HepG2 (cell line): ENCODE data around the gene PTPRD. TPM values are rescaled to one million over a fixed set of nuclear protein-coding genes. Genes with fewer than 3 reads are reported as not detected.

ENCODE experiments used
- ATAC-seq: fragments of 200-7000 bp; cut with Tn5 transposase; 3 replicates; pipeline ENCODE4 v1.9.1; 2020; ENCODE audit warnings: mild to moderate bottlenecking, moderate library complexity
- BruUV-seq: library from RNA; stranded (reverse); fragments of 400-500 nt; replicated peaks from 2 replicates; lab custom pipeline; 2021; lab: Mats Ljungman, UMichigan
- CTCF ChIA-PET: fragments of 300-600 bp; formaldehyde crosslinking; extraction: SDS; loops from one replicate; lab custom pipeline; 2021; ENCODE audit warnings: low total read pairs, inconsistent platforms, low intra/inter-chr PET ratio; lab: Yijun Ruan, JAX
- POLR2A ChIA-PET: fragments of 350-600 bp; sonication (Branson Sonifier 250); formaldehyde crosslinking; loops from one replicate; lab custom pipeline; 2020; ENCODE audit warnings: antibody characterized with exemption, inconsistent platforms; lab: Yijun Ruan, JAX
- DNase-seq: peaks from one replicate; pipeline ENCODE4 v3.0.0-alpha.2; 2015; ENCODE audit warnings: low spot score
- FAIRE-seq: peaks from 3 replicates; lab custom pipeline; 2011; peaks lifted over from hg19 to GRCh38; lab: Jason Lieb, UNC
- H2AFZ ChIP-seq: one replicate; pipeline ENCODE4 v1.6.1; 2011; ENCODE audit warnings: low read length, inconsistent platforms
- H3K27ac ChIP-seq: fragments of 300-600 bp; 3 replicates; pipeline ENCODE4 v1.8.0; 2011; ENCODE audit warnings: mixed run types, mild to moderate bottlenecking, mixed read lengths, low read length, inconsistent platforms; ENCODE audit not compliant: insufficient read depth; ENCODE audit errors: extremely low read length
- H3K27me3 ChIP-seq, 2 experiments: fragments of 200-600 bp in 1 of 2; 2 replicates in 1 of 2; 3 replicates in 1 of 2; pipeline versions ENCODE4 v1.6.0 to v1.8.0; 2011; ENCODE audit warnings: low read length in 2 of 2, mild to moderate bottlenecking in 2 of 2, moderate library complexity in 2 of 2, inconsistent platforms in 1 of 2; ENCODE audit not compliant: insufficient read depth in 2 of 2, control insufficient read depth in 1 of 2
- H3K36me3 ChIP-seq, 2 experiments: fragments of 200-600 bp in 1 of 2; replicated peaks in 1 of 2; 2 replicates in 1 of 2; 3 replicates in 1 of 2; pipeline versions ENCODE4 v1.5.1 to v1.8.0; 2011; ENCODE audit warnings: low read length in 2 of 2, inconsistent platforms in 1 of 2; ENCODE audit not compliant: insufficient read depth in 2 of 2, control insufficient read depth in 1 of 2
- H3K4me1 ChIP-seq: 2 replicates; pipeline ENCODE4 v1.5.1; 2012; ENCODE audit warnings: low read length, inconsistent platforms; ENCODE audit not compliant: insufficient read depth
- H3K4me2 ChIP-seq: 2 replicates; pipeline ENCODE4 v1.6.0; 2011; ENCODE audit warnings: low read depth, low read length, inconsistent platforms
- H3K4me3 ChIP-seq, 3 experiments: fragments of 200-600 bp in 1 of 3; sonication (generic), shearing (Covaris generic) in 1 of 3; replicated peaks in 1 of 3; 2 replicates each; pipeline ENCODE4 v1.5.1; 2011 to 2016; ENCODE audit warnings: low read length in 3 of 3, inconsistent platforms in 2 of 3, low read depth in 2 of 3, mild to moderate bottlenecking in 2 of 3, control low read depth in 1 of 3, mixed read lengths in 1 of 3; ENCODE audit not compliant: insufficient read depth in 1 of 3
- H3K79me2 ChIP-seq: one replicate; pipeline ENCODE4 v1.6.1; 2011; ENCODE audit warnings: low read length, inconsistent platforms; ENCODE audit not compliant: insufficient read depth
- H3K9ac ChIP-seq: 2 replicates; pipeline ENCODE4 v1.6.0; 2011; ENCODE audit warnings: mild to moderate bottlenecking, low read depth, low read length, inconsistent platforms; ENCODE audit not compliant: insufficient read depth
- H3K9me3 ChIP-seq: 2 replicates; pipeline ENCODE4 v1.5.1; 2012; ENCODE audit warnings: mild to moderate bottlenecking, low read length
- H4K20me1 ChIP-seq: 2 replicates; pipeline ENCODE4 v1.6.0; 2011; ENCODE audit warnings: inconsistent platforms, mild to moderate bottlenecking, low read length, moderate library complexity; ENCODE audit not compliant: insufficient read depth
- EP300 ChIP-seq, 3 experiments: sonication (generic) in 1 of 3; formaldehyde crosslinking in 1 of 3; IDR thresholded peaks; 2 replicates each; pipeline versions ENCODE4 v1.5.1 to v1.6.1; 2011 to 2020; ENCODE audit warnings: low read depth in 2 of 3, low read length in 2 of 3, borderline replicate concordance in 1 of 3, improper control_type of control experiment in 1 of 3, mild to moderate bottlenecking in 1 of 3, missing genetic modification reagents in 1 of 3, moderate library complexity in 1 of 3
- KLF13 ChIP-seq: sonication (generic); formaldehyde crosslinking; IDR thresholded peaks from 2 replicates; pipeline ENCODE4 v1.4.0; 2020; ENCODE audit warnings: mild to moderate bottlenecking, missing genetic modification reagents
- MAZ ChIP-seq, 2 experiments: sonication (generic) in 1 of 2; formaldehyde crosslinking in 1 of 2; IDR thresholded peaks; 2 replicates each; pipeline versions ENCODE4 v1.5.0 to v1.6.1; 2012 to 2020; ENCODE audit warnings: low read depth in 2 of 2, mild to moderate bottlenecking in 2 of 2, borderline replicate concordance in 1 of 2, improper control_type of control experiment in 1 of 2, low read length in 1 of 2, missing genetic modification reagents in 1 of 2, moderate library complexity in 1 of 2
- NFIC ChIP-seq: IDR thresholded peaks from 2 replicates; pipeline ENCODE4 v1.6.1; 2012; ENCODE audit warnings: mild to moderate bottlenecking, low read length, inconsistent platforms
- SMAD3 ChIP-seq: sonication (generic); formaldehyde crosslinking; IDR thresholded peaks from 2 replicates; pipeline ENCODE4 v1.4.0; 2020; ENCODE audit warnings: missing genetic modification reagents
- ZNF563 ChIP-seq: sonication (generic); formaldehyde crosslinking; IDR thresholded peaks from 2 replicates; pipeline ENCODE4 v1.8.0; 2022; ENCODE audit warnings: mild to moderate bottlenecking, moderate library complexity, missing genetic modification reagents
- ZNF724P ChIP-seq: sonication (generic); formaldehyde crosslinking; IDR thresholded peaks from 2 replicates; pipeline ENCODE4 v1.8.0; 2022; ENCODE audit warnings: missing genetic modification reagents, borderline replicate concordance
- ZSCAN22 ChIP-seq: sonication (generic); formaldehyde crosslinking; IDR thresholded peaks from 2 replicates; pipeline ENCODE4 v1.4.0; 2020; ENCODE audit warnings: mild to moderate bottlenecking, missing genetic modification reagents
- WGBS: methylation state at CpG from one replicate; pipeline ENCODE4 v1.1.6; 2017; ENCODE audit warnings: low lambda C conversion rate; 5-methylcytosine and 5-hydroxymethylcytosine counted together
- in situ Hi-C: cut with HindIII; loops from 2 replicates; pipeline ENCODE4 v1.10.0; 2017; ENCODE audit warnings: low pct_unique_long_range_greater_than_20kb; ENCODE audit not compliant: extremely low pct_ligation_motif_present
- intact Hi-C: fragments of 100-400 bp; cut with micrococcal nuclease; formaldehyde crosslinking; loops from one replicate; pipeline ENCODE4 v1.10.0; 2022; ENCODE audit not compliant: unreplicated experiment
- polyA plus RNA-seq, 8 experiments: library from polyadenylated mRNA; depleted of rRNA in 3 of 8; stranded (reverse) in 7 of 8; unstranded in 1 of 8; fragments of >200 nt; fragmentation: Illumina TruSeq in 4 of 8; extraction: Trizol in 4 of 8; gene quantifications; 2 replicates each; pipeline versions ENCODE4 v1.2.1 to v1.2.3, GENCODE V29; 2011 to 2016; ENCODE audit warnings: low read depth in 4 of 8, missing spikeins in 1 of 8, mixed read lengths in 1 of 8; ENCODE audit not compliant: insufficient read depth in 1 of 8
- total RNA-seq, 5 experiments: library from RNA; depleted of rRNA; stranded (reverse); fragments of >200 nt; fragmentation: Illumina TruSeq; extraction: Trizol; gene quantifications; 2 replicates each; pipeline ENCODE4 v1.2.3, GENCODE V29; 2016; ENCODE audit warnings: low read depth in 1 of 5
- TF ChIP-seq, protein P1 (sequence below): sonication (generic); formaldehyde crosslinking; IDR thresholded peaks from 2 replicates; pipeline ENCODE4 v1.5.0; 2020; ENCODE audit warnings: mild to moderate bottlenecking, missing genetic modification reagents, borderline replicate concordance

Gene PTPRD
- total and polyA plus RNA-seq, 2 of the 13 experiments (the other 11 are each of a cell fraction or from before 2014, with no cell fraction given), result 0.05 TPM; not detected in 1

DNA sequence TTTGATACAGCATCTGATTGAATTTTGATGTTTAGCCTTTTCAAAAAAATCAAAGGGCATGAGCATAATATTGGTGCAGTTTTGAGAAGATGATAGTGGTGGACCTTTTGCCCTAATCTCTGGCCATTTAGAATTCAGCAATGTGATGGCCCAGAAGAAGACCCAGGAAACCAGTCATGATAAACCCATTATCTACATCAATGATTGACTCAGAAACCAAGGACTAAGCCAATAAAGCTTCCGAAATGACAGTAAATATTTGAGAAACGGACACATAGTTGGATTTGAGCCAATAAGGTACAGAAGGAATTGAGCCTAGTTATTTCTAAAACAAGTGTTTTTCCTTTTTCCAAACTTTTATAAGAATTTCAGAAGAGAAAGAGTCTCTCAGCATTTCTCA, 1654.4 kb downstream of the PTPRD start:
- intact Hi-C loops (no loop called here), in situ Hi-C loops (no loop called here)
- H4K20me1 ChIP-seq, result no peaks in the 10 kb centered on the region
- H3K27me3 ChIP-seq, result no peaks in the 10 kb centered on the region
- H3K27ac ChIP-seq, result no peak overlapping the region
- ATAC-seq (no peak), FAIRE-seq (no peak), DNase-seq (peak; percentile 55)
- 17% methylated on average over 2 of the region's 2 CpGs for WGBS
- CTCF ChIA-PET, result no interaction called here
- TF ChIP-seq ZSCAN22 (CRISPR knock-in tag), result no peak
- TF ChIP-seq EP300 (IDR thresholded peaks at IDR 0.05; ENCODE audit: low read depth in 2 of 2, low read length in 2 of 2), result peak in 1 of 2 experiments; percentile 29; a peak in 1 of 4 replicates
- no peak for TF ChIP-seq EP300 (CRISPR knock-in tag; IDR thresholded peaks at IDR 0.05; ENCODE audit: borderline replicate concordance)
- TF ChIP-seq KLF13, result no peak
- TF ChIP-seq MAZ (IDR thresholded peaks at IDR 0.05; ENCODE audit: borderline replicate concordance, low read depth, low read length), result no peak
- TF ChIP-seq MAZ (CRISPR knock-in tag; IDR thresholded peaks at IDR 0.05; ENCODE audit: low read depth), result no peak
- no peak for TF ChIP-seq ZNF724P (CRISPR knock-in tag)
- TF ChIP-seq, protein P1, sequence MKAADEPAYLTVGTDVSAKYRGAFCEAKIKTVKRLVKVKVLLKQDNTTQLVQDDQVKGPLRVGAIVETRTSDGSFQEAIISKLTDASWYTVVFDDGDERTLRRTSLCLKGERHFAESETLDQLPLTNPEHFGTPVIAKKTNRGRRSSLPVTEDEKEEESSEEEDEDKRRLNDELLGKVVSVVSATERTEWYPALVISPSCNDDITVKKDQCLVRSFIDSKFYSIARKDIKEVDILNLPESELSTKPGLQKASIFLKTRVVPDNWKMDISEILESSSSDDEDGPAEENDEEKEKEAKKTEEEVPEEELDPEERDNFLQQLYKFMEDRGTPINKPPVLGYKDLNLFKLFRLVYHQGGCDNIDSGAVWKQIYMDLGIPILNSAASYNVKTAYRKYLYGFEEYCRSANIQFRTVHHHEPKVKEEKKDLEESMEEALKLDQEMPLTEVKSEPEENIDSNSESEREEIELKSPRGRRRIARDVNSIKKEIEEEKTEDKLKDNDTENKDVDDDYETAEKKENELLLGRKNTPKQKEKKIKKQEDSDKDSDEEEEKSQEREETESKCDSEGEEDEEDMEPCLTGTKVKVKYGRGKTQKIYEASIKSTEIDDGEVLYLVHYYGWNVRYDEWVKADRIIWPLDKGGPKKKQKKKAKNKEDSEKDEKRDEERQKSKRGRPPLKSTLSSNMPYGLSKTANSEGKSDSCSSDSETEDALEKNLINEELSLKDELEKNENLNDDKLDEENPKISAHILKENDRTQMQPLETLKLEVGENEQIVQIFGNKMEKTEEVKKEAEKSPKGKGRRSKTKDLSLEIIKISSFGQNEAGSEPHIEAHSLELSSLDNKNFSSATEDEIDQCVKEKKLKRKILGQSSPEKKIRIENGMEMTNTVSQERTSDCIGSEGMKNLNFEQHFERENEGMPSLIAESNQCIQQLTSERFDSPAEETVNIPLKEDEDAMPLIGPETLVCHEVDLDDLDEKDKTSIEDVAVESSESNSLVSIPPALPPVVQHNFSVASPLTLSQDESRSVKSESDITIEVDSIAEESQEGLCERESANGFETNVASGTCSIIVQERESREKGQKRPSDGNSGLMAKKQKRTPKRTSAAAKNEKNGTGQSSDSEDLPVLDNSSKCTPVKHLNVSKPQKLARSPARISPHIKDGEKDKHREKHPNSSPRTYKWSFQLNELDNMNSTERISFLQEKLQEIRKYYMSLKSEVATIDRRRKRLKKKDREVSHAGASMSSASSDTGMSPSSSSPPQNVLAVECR (CRISPR knock-in tag), result no peak
- no peak for TF ChIP-seq SMAD3
- TF ChIP-seq NFIC, result peak; percentile 55; the same call in 1 of the 2 replicates
- no peak for TF ChIP-seq ZNF563 (CRISPR knock-in tag)
- H3K9ac ChIP-seq, result no peak overlapping the region
- no peaks in the 10 kb centered on the region for H3K36me3 ChIP-seq
- H3K4me3 ChIP-seq, result no peak overlapping the region
- H3K79me2 ChIP-seq, result no peaks in the 10 kb centered on the region
- no peak overlapping the region for H3K4me2 ChIP-seq
- peaks cover 46% of the 10 kb centered on the region for H3K4me1 ChIP-seq
- H2AFZ ChIP-seq, result no peak overlapping the region
- no TSS peak for BruUV-seq
- POLR2A ChIA-PET, result no interaction called here
- H3K9me3 ChIP-seq, result no peaks in the 10 kb centered on the region; the same call in 1 of the 2 replicates
